Stimulated activated CD8-positive, alpha-beta memory T cell treated with anti-CD3 and anti-CD28 coated beads, Interleukin-2, amount 100 ng/mL, for 1 hour (primary cell): ENCODE measurements around the gene GTF3C5.
"Not testable (repeated sequence)": the region's sequence is repeated elsewhere in the genome, so short reads cannot be mapped to it uniquely, and the experiment has no call there.

Source experiments
- DNase-seq, 2 donors: peaks; one replicate each; pipeline ENCODE4 v3.0.0-alpha.2; 2020; ENCODE audit warnings: low read depth in 2 of 2

Gene GTF3C5

GRCh38 chr9:133089271-133089671 lies 58.5 kb downstream of the GTF3C5 start:
- no peak for DNase-seq

- DNase-seq = no peak
Measured at GRCh38 chr9:133090187-133090586, 59.4 kb downstream of the GTF3C5 start.

- DNase-seq = no peak
Measured at GRCh38 chr9:133090752-133091385, 60.1 kb downstream of the GTF3C5 start.

- not testable (repeated sequence) for DNase-seq
Measured at GRCh38 chr9:133094351-133094750, 63.6 kb downstream of the GTF3C5 start.

- DNase-seq = no peak
Measured at GRCh38 chr9:133094842-133095393, 64.1 kb downstream of the GTF3C5 start.

- no peak for DNase-seq
Measured at GRCh38 chr9:133098104-133098754, 67.4 kb downstream of the GTF3C5 start.

- no peak for DNase-seq
Measured at GRCh38 chr9:133098871-133099270, 68.1 kb downstream of the GTF3C5 start.

- DNase-seq = no peak
Measured at GRCh38 chr9:133099726-133100505, 69.1 kb downstream of the GTF3C5 start.

- no peak for DNase-seq
Measured at GRCh38 chr9:133100506-133101355, 69.9 kb downstream of the GTF3C5 start.

- DNase-seq = no peak
Measured at GRCh38 chr9:133101356-133102189, 70.8 kb downstream of the GTF3C5 start.

GRCh38 chr9:133102190-133103021 lies 71.6 kb downstream of the GTF3C5 start:
- no peak for DNase-seq

- peak in 1 of 2 donors; percentile 42 for DNase-seq
Measured at GRCh38 chr9:133103183-133103986, 72.6 kb downstream of the GTF3C5 start.

- no peak for DNase-seq
Measured at GRCh38 chr9:133103987-133104505, 73.2 kb downstream of the GTF3C5 start.

GRCh38 chr9:133104718-133105460 lies 74.1 kb downstream of the GTF3C5 start:
- DNase-seq = no peak

- DNase-seq = no peak
Measured at GRCh38 chr9:133105461-133105770, 74.6 kb downstream of the GTF3C5 start.

GRCh38 chr9:133106511-133107244 lies 75.9 kb downstream of the GTF3C5 start:
- no peak for DNase-seq

- no peak for DNase-seq
Measured at GRCh38 chr9:133107245-133107722, 76.5 kb downstream of the GTF3C5 start.
